ENCODE data around the gene RAX2.
A peak's percentile ranks its signal among the peaks of the same experiment; 100 is the strongest.

DNA sequence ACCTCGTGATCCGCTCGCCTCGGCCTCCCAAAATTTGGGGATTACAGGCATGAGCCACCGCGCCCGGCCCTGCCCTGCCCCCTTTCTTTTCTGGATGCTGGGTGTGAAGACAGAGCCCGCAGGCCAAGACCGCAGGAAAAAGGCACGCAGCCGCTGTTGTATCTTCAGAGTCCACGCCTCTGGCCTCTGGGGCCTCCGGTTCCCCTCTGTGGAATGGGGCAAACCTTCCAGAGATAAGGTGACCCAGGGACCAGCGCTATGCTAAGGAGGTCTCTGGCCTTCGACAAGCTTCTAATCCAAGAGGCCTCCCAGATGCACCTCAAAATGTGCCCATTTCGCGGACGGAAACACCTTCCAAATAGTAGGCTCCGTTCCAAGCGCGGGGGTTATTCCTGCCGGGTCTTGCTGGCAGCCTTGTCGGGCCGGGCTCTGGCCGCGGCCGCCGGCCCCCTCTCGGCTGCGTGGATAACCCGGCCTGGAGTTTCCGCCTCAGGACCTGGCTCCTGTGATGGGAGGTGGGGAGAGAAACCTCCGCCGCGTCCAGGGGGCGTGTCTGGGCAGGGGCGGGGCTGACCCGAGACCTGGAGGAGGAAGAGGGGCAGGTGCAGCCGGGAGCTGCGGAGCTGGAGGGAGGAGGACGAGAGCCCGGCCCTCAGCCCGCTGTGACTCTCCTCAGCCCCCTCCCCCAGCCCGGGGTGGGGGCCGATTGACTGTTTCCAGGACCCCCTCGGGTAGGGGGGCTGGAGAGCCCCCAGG lies 50.7 kb downstream of the RAX2 start:
- TF ChIP-seq, protein P1, sequence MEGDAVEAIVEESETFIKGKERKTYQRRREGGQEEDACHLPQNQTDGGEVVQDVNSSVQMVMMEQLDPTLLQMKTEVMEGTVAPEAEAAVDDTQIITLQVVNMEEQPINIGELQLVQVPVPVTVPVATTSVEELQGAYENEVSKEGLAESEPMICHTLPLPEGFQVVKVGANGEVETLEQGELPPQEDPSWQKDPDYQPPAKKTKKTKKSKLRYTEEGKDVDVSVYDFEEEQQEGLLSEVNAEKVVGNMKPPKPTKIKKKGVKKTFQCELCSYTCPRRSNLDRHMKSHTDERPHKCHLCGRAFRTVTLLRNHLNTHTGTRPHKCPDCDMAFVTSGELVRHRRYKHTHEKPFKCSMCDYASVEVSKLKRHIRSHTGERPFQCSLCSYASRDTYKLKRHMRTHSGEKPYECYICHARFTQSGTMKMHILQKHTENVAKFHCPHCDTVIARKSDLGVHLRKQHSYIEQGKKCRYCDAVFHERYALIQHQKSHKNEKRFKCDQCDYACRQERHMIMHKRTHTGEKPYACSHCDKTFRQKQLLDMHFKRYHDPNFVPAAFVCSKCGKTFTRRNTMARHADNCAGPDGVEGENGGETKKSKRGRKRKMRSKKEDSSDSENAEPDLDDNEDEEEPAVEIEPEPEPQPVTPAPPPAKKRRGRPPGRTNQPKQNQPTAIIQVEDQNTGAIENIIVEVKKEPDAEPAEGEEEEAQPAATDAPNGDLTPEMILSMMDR (IDR thresholded peaks at IDR 0.05): peak in 1 of 4 donors; percentile 16
- TF ChIP-seq POLR2A (IDR thresholded peaks at IDR 0.05): peak; percentile 39
